GM18907 (cell line): ENCODE results near the gene GRIK3.
"Not testable (repeated sequence)": the region's sequence is repeated elsewhere in the genome, so short reads cannot be mapped to it uniquely, and the experiment has no call there.

Source experiments
- ATAC-seq: cut with Tn5 transposase; IDR thresholded peaks from one replicate; pipeline ENCODE4 v1.9.1; 2021; ENCODE audit warnings: mild to moderate bottlenecking, moderate library complexity; ENCODE audit not compliant: unreplicated experiment

The GRIK3 gene

DNA sequence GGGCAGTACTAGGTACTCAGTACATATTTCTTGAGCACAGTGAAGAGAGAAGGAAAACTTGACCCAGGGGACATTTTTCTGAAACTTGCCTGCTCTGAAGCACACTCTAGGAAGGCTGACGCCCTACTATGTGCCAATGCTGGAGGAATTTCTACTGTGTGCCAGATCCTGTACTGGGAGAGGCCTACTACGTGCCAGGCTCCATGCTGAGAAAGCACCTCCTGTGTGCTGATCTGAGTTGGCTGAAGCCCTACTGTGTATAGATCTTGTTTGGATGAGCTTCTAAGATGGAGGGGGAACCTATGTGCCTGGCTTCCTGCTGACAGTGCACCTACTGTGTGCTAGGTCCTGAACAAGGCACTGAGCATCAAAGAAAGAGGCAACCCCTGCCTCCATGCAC lies 86.2 kb downstream of the GRIK3 start:
- ATAC-seq: no peak

- no peak for ATAC-seq
Measured at GRCh38 chr1:36947384-36947783, 86.9 kb downstream of the GRIK3 start.

- no peak for ATAC-seq
Measured at GRCh38 chr1:36944883-36945282, 89.4 kb downstream of the GRIK3 start.

GRCh38 chr1:36942148-36942547 lies 92.2 kb downstream of the GRIK3 start:
- ATAC-seq: no peak

DNA sequence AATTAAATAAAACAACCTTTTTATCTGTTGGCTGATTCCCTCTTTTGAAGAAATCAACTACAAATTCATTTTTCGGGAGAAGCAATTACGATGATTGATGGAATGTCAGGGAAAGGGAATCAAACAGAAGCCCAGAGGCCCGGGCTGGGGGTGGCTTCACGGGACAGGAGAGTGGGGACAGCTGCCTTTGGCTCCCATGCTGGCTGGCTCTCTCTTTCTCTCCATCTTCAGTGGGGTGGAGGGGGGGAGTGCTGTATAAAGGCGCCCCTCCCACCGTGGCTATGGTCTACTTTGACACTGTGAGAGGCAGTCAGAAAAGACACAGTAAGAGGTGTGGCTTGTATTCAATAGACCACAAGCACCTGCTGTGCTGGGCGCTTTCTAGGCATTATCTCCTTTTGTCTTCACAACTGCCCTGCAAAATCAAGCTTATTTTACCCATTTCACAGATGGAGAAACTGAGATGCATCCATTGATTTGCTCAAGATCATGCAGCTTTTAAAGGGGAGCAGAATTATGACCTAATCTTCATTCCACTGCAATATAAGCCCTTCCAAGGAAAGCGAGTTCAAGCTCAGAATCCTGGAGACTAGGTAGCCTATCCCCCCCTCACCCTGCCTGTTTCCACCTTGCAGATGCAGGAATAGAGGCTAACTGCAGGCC lies 92.9 kb downstream of the GRIK3 start:
- ATAC-seq: no peak

GRCh38 chr1:36938819-36939218 lies 95.5 kb downstream of the GRIK3 start:
- ATAC-seq: no peak

DNA sequence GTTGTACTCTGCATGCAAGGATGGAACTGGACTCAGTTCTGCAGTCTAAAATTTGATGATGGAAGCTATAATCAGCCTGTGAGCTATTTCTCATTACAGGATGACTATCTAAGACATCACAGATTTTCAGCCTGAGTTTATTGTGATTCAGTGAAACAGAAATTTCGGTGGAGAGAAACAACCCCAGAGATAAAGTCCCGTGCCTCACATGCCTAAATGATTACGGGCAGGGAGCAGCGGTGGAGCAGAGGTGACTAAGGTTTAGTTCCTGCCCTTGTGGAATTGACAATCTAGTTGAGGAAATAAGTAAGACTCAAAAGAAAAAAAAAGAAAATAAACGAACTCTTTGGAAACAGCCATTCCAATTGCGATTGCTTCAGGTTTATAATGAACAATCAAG lies 96.9 kb downstream of the GRIK3 start:
- no peak for ATAC-seq

DNA sequence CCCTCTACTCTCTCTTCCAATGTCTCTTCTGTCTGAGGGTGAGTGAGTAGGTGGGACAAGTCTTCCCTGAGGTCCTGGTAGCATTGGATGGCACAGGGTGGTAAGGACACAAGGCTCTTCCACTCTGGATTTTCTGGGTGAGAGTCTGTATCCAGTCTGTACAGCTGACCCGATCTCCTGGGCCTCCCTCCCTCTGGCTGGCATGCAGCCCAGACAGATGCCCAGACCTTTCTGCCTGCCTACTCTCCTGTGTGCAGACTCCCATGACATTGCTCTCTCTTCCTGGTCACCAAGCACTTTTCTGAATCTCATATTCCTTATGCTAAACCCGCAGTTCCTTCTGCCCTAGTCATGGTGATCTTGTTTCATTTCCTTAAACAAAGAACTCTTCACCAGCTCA lies 100.3 kb downstream of the GRIK3 start:
- no peak for ATAC-seq

DNA sequence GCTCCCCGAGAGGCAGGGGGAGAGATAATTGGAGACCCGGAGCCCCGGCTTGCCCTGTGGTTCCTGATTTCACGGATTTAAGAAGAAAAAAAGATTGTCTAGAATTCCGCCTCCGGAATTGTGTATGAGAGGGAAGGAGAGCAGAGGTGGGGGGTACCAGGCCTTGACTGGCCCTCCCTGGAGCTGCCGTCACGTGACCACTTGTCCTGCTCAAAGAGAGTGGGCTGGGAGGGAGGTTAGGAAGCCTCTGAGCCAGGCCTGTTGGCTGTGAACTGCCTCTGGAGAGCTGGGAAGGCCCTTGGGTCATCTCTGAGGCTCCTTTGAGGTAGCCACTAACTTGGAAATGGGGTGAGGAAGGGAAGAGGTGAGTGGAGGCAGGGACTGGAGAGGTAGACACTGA lies 106.5 kb downstream of the GRIK3 start:
- no peak for ATAC-seq

- no peak for ATAC-seq
Measured at GRCh38 chr1:36925251-36925650, 109.1 kb downstream of the GRIK3 start.

DNA sequence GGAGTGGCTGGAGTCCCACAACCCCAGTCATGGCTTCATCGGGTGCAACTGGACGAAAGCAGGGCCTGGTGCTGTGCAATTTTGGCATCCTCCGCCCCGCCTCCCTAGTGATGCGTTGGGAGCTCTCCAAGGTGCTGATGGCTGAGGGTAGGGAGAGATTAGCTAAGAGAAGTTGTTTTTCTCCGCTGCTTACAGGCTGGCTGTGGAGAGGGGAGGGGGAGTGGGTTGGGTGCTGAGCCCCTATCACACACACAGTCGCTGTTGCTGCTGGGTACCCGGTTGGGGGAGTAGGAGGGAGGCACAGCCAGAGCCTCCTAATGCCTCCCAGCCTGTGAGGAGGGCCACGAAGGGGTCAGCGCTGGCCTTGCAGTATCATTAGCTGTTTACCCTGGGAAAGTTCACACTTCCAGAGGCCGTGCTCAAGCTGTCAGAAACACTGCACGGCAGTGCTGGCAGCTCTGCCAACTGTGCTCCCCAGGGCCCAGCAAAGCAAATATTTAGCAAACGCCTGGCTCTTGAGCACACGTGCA lies 110.0 kb downstream of the GRIK3 start:
- ATAC-seq: no peak

GRCh38 chr1:36922593-36923426 lies 111.5 kb downstream of the GRIK3 start:
- no peak for ATAC-seq

DNA sequence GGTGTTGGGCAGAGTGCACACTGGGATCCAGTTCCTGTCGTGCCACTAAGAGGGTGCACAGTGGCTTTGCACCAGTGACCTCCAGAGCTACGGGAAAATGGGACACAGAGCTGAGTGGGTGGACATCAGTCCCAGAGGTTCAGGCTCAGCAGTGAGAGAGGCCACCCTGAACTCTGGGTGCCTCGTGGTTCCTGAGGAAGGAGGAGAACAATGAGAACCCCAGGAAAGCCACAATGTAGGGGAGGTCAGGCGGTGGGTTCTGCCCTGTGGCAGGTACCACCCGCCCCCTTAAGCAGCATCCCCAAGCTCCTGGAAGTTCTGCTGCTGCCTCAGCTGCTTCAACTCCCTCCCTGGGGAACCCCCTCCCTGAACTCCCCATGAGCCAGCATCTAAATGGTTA lies 112.2 kb downstream of the GRIK3 start:
- no peak for ATAC-seq

DNA sequence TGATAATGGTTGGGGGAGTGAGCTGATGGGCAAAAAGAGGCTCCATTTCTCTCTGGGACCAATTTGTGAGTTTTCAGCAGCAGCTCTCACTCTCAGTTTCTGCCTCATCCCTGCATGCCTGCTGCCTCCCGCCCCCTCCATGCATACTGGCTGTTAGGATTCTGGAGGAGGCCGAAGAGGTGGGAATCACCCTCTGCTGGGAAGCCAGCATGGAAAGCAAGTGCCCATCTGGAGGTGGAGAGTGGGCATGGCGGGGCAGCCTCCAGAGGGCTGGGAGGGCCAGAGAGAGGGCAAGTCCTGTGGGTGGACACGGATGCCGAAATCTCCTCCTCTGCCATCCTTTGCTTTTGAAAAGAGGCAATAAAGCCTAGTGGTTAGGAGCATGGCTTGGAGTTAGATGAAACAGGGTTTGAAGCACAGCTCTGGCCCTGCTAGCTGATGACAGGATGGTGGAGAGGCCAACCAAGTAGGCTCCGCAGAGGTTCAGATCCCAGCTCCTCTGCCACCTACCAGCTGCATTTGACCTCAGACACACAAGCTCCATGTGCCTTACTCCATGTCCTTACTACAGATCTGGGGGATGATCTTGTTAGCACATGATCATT lies 113.4 kb downstream of the GRIK3 start:
- no peak for ATAC-seq

DNA sequence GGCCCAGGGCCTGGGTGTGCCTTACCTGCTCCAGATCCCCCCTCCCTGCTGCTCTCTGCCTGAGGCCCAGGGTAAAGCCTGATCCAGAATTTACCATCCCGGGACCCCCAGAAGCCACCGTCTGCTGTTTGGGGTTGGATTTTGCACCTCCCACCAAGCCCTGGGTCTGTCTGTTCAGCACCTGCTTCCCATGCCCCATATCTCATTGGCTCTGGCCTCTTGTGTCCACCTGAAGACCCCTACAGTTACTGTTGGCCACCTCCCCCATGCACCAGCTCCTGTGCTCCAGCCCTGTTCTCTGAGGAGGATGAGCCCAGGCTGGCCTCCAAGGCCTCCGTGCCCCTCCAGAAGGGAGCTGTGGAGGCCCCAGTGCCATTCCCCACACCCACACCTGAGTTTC lies 113.9 kb downstream of the GRIK3 start:
- ATAC-seq: no peak

DNA sequence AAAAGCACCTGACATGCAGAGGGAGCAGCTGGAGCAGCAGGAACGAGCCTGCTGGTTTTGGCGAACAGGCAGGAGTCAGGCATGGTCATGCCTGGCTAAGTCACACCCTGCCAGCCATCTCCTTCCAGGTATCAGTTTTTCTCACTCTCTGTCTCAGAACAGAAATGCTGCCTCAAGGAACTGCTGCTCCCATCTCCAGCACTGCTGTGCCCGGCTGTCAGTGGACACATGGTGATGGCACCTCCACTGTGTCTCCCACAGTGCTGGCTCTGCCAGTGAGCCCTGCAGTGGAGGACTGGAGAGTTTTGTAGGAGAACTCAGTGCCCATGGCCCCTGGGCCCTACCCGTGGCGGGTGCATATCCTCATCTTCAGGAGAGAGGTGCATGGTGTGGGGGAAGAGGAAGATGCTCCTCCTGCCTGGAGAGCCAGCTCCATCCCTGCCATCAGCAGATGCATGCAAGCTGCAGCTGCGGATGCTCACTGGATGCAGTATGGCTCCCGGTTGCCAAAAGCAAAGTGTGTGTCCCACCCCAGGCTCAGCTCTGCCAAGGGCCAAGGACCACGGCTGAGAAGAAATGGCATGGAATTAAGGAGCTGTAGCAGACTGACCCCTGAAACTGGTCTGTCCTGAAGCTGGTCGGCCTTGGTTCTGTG lies 114.7 kb downstream of the GRIK3 start:
- ATAC-seq: no peak

DNA sequence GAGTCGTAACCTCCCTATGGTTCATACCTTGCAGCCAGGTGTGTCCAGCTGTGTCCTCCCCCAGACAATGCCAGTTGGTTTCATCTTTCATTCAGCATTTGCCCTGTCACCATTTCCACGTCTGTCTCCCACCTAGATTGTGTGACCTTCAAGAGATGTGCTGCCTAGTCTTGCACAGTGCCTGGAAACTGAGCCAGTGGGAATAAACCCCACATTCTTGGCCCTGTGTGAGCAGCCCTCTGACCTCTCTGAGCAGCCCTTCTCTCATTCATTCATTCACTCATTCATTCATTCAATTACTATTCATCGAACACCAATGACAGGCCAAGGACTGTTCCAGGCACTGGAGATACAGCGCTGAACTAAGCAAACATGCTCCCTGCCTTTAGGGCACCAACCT lies 115.7 kb downstream of the GRIK3 start:
- no peak for ATAC-seq

DNA sequence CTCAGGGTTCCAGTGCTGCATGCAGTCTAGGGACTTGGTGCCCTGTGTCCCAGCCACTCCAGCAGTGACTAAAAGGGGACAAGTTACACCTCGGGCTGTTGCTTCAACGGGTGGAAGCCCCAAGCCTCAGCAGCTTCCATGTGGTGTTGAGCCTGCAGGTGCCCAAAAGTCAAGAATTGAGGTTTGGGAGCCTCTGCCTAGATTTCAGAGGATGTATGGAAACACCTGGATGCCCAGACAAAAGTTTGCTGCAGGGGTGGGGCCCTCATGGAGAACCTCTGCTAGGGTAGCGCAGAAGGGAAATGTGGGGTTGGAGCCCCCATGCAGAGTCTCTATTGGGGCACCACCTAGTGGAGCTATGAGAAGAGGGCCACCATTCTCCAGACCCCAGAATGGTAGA lies 117.8 kb downstream of the GRIK3 start:
- not testable (repeated sequence) for ATAC-seq

- no peak for ATAC-seq
Measured at GRCh38 chr1:36913484-36914060, 120.7 kb downstream of the GRIK3 start.

GRCh38 chr1:36913016-36913415 lies 121.3 kb downstream of the GRIK3 start:
- ATAC-seq: no peak

DNA sequence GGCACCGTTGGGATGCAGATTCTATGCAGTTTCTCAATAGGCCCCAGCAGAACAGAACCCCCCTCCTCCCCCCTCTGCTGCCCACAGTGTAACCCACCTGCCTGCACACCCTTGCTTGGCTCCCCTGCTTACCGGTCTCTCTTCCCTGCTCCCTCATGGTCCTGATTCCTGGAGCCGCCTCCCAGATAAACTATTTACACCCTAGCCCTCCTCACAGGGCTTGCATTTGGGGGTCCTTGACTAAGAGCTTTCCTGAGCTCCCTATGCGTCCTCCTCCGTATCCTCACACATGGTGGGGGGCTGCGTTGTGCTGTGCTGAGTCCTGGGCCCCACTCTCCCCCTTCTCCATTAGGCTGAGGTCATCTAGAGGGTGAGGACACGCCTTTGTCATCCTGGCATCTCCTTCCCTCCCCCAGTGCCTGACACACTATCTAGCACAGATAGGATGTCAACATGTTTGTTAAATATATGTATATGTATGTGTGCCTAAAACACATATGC lies 121.9 kb downstream of the GRIK3 start:
- no peak for ATAC-seq
